Karpas-422 (cell line): ENCODE results near the gene TRIP13. TPM values are rescaled to one million over a fixed set of nuclear protein-coding genes. Genes with fewer than 3 reads are reported as not detected.

Source experiments
- DNase-seq: peaks from one replicate; pipeline ENCODE4 v3.0.0-alpha.2; 2015
- H2AFZ ChIP-seq: fragments of 200-600 bp; sonication (generic); 2 replicates; pipeline ENCODE4 v1.6.1; 2014; ENCODE audit warnings: antibody characterized with exemption, low read length, mixed read lengths
- H3K27ac ChIP-seq: fragments of 200-600 bp; sonication (generic); 2 replicates; pipeline ENCODE4 v1.5.1; 2014; ENCODE audit warnings: mild to moderate bottlenecking, low read length, moderate library complexity
- H3K27me3 ChIP-seq: fragments of 200-600 bp; sonication (generic); 2 replicates; pipeline ENCODE4 v1.6.1; 2014; ENCODE audit warnings: low read length, mixed read lengths
- H3K36me3 ChIP-seq: fragments of 200-600 bp; sonication (generic); 2 replicates; pipeline ENCODE4 v1.6.1; 2014; ENCODE audit warnings: low read length, mixed read lengths; ENCODE audit not compliant: insufficient read depth
- H3K4me1 ChIP-seq: fragments of 200-600 bp; sonication (generic); 2 replicates; pipeline ENCODE4 v1.6.1; 2014; ENCODE audit warnings: mild to moderate bottlenecking, low read length, mixed read lengths
- H3K4me2 ChIP-seq: fragments of 200-600 bp; sonication (generic); 2 replicates; pipeline ENCODE4 v1.6.1; 2014; ENCODE audit warnings: low read length, low read depth, mild to moderate bottlenecking; ENCODE audit not compliant: poor library complexity, severe bottlenecking
- H3K4me3 ChIP-seq: fragments of 200-600 bp; sonication (generic); 2 replicates; pipeline ENCODE4 v1.5.1; 2014; ENCODE audit warnings: mild to moderate bottlenecking, antibody characterized with exemption, low read length, mixed read lengths
- H3K79me2 ChIP-seq: fragments of 200-600 bp; sonication (generic); 2 replicates; pipeline ENCODE4 v1.6.1; 2014; ENCODE audit warnings: mild to moderate bottlenecking, low read length, mixed read lengths
- H3K9ac ChIP-seq: fragments of 200-600 bp; sonication (generic); 2 replicates; pipeline ENCODE4 v1.6.0; 2014; ENCODE audit warnings: low read length
- H3K9me2 ChIP-seq: fragments of 200-600 bp; sonication (generic), shearing (Covaris generic); replicated peaks from 2 replicates; pipeline ENCODE4 v1.6.0; 2014; ENCODE audit warnings: mild to moderate bottlenecking, low read length, moderate library complexity; ENCODE audit not compliant: insufficient read depth
- H3K9me3 ChIP-seq: fragments of 300-700, 200-600 bp; sonication (generic); 2 replicates; pipeline ENCODE4 v1.6.1; 2014; ENCODE audit warnings: low read length, mixed read lengths
- H4K20me1 ChIP-seq: fragments of 200-600 bp; sonication (generic); 2 replicates; pipeline ENCODE4 v1.6.1; 2014; ENCODE audit warnings: mild to moderate bottlenecking, antibody characterized with exemption, low read length, low read depth; ENCODE audit not compliant: insufficient read depth
- total RNA-seq: library from RNA; depleted of rRNA; stranded (reverse); fragments of >200 nt; shearing (Covaris generic); gene quantifications from 2 replicates; pipeline ENCODE4 v1.2.3, GENCODE V29; 2014; ENCODE audit warnings: low replicate concordance

Gene TRIP13
- total RNA-seq, 1 experiment from 2014 or later = 16.3 TPM

- no peaks in the 10 kb centered on the region for H3K9me2 ChIP-seq
- H3K79me2 ChIP-seq = peaks cover 66% of the 10 kb centered on the region
- peaks cover 35% of the 10 kb centered on the region for H4K20me1 ChIP-seq
Measured at GRCh38 chr5:883475-884181, 9.1 kb upstream of the TRIP13 start.

GRCh38 chr5:884345-885126 is 8.1 kb upstream of the TRIP13 start:
- Histone ChIP-seq H3K36me3 (peaks cover 63% of the 10 kb centered on the region), H3K4me2 (no peak overlapping the region), H2AFZ (no peak overlapping the region), H3K27ac (no peak overlapping the region), H4K20me1 (peaks cover 35% of the 10 kb centered on the region), H3K9ac (no peak overlapping the region), H3K4me1 (no peaks in the 10 kb centered on the region), H3K27me3 (no peaks in the 10 kb centered on the region), H3K79me2 (peaks cover 74% of the 10 kb centered on the region), H3K9me2 (no peaks in the 10 kb centered on the region), H3K9me3 (no peaks in the 10 kb centered on the region), H3K4me3 (no peak overlapping the region)
- no peak for DNase-seq

More at GRCh38 chr5:883475-884181, 9.1 kb upstream of the TRIP13 start:
- Histone ChIP-seq H2AFZ (no peak overlapping the region), H3K27me3 (no peaks in the 10 kb centered on the region), H3K9me3 (no peaks in the 10 kb centered on the region), H3K4me3 (no peak overlapping the region), H3K4me2 (no peak overlapping the region), H3K36me3 (peaks cover 54% of the 10 kb centered on the region), H3K27ac (no peak overlapping the region), H3K4me1 (no peaks in the 10 kb centered on the region), H3K9ac (no peak overlapping the region)
- DNase-seq = no peak

GRCh38 chr5:885127-885442 is 7.6 kb upstream of the TRIP13 start:
- peaks cover 69% of the 10 kb centered on the region for H3K36me3 ChIP-seq
- no peak overlapping the region for H3K9ac ChIP-seq
- H3K4me3 ChIP-seq = no peak overlapping the region
- DNase-seq = no peak
- no peaks in the 10 kb centered on the region for H3K27me3 ChIP-seq
- peaks cover 35% of the 10 kb centered on the region for H4K20me1 ChIP-seq
- H3K9me2 ChIP-seq = no peaks in the 10 kb centered on the region
- no peaks in the 10 kb centered on the region for H3K9me3 ChIP-seq
- H3K79me2 ChIP-seq = peaks cover 80% of the 10 kb centered on the region
- H3K4me1 ChIP-seq = no peaks in the 10 kb centered on the region
- no peak overlapping the region for H3K4me2 ChIP-seq
- H2AFZ ChIP-seq = no peak overlapping the region
- H3K27ac ChIP-seq = no peak overlapping the region

GRCh38 chr5:885529-885928 is 7.2 kb upstream of the TRIP13 start:
- Histone ChIP-seq H3K4me1 (peaks cover under 1% of the 10 kb centered on the region; the same call in 1 of the 2 replicates), H3K79me2 (peaks cover 84% of the 10 kb centered on the region), H3K27me3 (no peaks in the 10 kb centered on the region), H3K9me2 (no peaks in the 10 kb centered on the region), H3K4me3 (no peak overlapping the region), H4K20me1 (peaks cover 35% of the 10 kb centered on the region), H3K36me3 (peaks cover 73% of the 10 kb centered on the region), H2AFZ (no peak overlapping the region), H3K9ac (no peak overlapping the region), H3K27ac (no peak overlapping the region), H3K9me3 (no peaks in the 10 kb centered on the region), H3K4me2 (no peak overlapping the region)
- DNase-seq = no peak

GRCh38 chr5:886036-886435 is 6.6 kb upstream of the TRIP13 start:
- H3K4me2 ChIP-seq = no peak overlapping the region
- peaks cover 89% of the 10 kb centered on the region for H3K79me2 ChIP-seq
- no peak overlapping the region for H3K9ac ChIP-seq
- H3K4me3 ChIP-seq = no peak overlapping the region
- peaks cover 6% of the 10 kb centered on the region for H3K4me1 ChIP-seq
- no peak overlapping the region for H2AFZ ChIP-seq
- peaks cover 76% of the 10 kb centered on the region for H3K36me3 ChIP-seq
- no peaks in the 10 kb centered on the region for H3K27me3 ChIP-seq
- DNase-seq = no peak
- no peaks in the 10 kb centered on the region for H3K9me3 ChIP-seq
- H3K27ac ChIP-seq = no peak overlapping the region
- H3K9me2 ChIP-seq = no peaks in the 10 kb centered on the region
- peaks cover 33% of the 10 kb centered on the region for H4K20me1 ChIP-seq

- Histone ChIP-seq H3K27ac (no peak overlapping the region), H3K36me3 (peaks cover 68% of the 10 kb centered on the region), H4K20me1 (peaks cover 25% of the 10 kb centered on the region), H3K27me3 (no peaks in the 10 kb centered on the region), H3K9ac (no peak overlapping the region), H3K4me3 (no peak overlapping the region), H3K79me2 (peaks cover 92% of the 10 kb centered on the region), H3K4me1 (peaks cover 13% of the 10 kb centered on the region), H3K9me2 (no peaks in the 10 kb centered on the region), H3K4me2 (no peak overlapping the region), H2AFZ (no peak overlapping the region), H3K9me3 (no peaks in the 10 kb centered on the region)
- DNase-seq = no peak
Measured at GRCh38 chr5:886716-887325, 5.9 kb upstream of the TRIP13 start.

GRCh38 chr5:887947-888637 is 4.6 kb upstream of the TRIP13 start:
- Histone ChIP-seq H3K9me3 (no peaks in the 10 kb centered on the region), H2AFZ (no peak overlapping the region), H4K20me1 (peaks cover 14% of the 10 kb centered on the region), H3K27me3 (no peaks in the 10 kb centered on the region), H3K4me1 (peaks cover 13% of the 10 kb centered on the region), H3K36me3 (peaks cover 57% of the 10 kb centered on the region), H3K79me2 (peaks cover 90% of the 10 kb centered on the region), H3K9ac (no peak overlapping the region), H3K27ac (no peak overlapping the region), H3K4me3 (no peak overlapping the region), H3K9me2 (no peaks in the 10 kb centered on the region), H3K4me2 (no peak overlapping the region)
- no peak for DNase-seq

GRCh38 chr5:888638-889035 is 4.0 kb upstream of the TRIP13 start:
- no peak overlapping the region for H2AFZ ChIP-seq
- H4K20me1 ChIP-seq = peaks cover 9% of the 10 kb centered on the region; the same call in 1 of the 2 replicates
- H3K9me3 ChIP-seq = no peaks in the 10 kb centered on the region
- peaks cover 52% of the 10 kb centered on the region for H3K36me3 ChIP-seq
- H3K9ac ChIP-seq = no peak overlapping the region
- H3K4me3 ChIP-seq = no peak overlapping the region
- peaks cover 90% of the 10 kb centered on the region for H3K79me2 ChIP-seq
- H3K4me1 ChIP-seq = peaks cover 16% of the 10 kb centered on the region
- H3K4me2 ChIP-seq = no peak overlapping the region
- no peaks in the 10 kb centered on the region for H3K9me2 ChIP-seq
- no peak overlapping the region for H3K27ac ChIP-seq
- no peaks in the 10 kb centered on the region for H3K27me3 ChIP-seq
- DNase-seq = no peak
